ENCODE data around the gene SRGAP3. TPM values are rescaled to one million over a fixed set of nuclear protein-coding genes. Genes with fewer than 3 reads are reported as not detected.

Gene SRGAP3
- total RNA-seq, 1 donor: 2.5 TPM

DNA sequence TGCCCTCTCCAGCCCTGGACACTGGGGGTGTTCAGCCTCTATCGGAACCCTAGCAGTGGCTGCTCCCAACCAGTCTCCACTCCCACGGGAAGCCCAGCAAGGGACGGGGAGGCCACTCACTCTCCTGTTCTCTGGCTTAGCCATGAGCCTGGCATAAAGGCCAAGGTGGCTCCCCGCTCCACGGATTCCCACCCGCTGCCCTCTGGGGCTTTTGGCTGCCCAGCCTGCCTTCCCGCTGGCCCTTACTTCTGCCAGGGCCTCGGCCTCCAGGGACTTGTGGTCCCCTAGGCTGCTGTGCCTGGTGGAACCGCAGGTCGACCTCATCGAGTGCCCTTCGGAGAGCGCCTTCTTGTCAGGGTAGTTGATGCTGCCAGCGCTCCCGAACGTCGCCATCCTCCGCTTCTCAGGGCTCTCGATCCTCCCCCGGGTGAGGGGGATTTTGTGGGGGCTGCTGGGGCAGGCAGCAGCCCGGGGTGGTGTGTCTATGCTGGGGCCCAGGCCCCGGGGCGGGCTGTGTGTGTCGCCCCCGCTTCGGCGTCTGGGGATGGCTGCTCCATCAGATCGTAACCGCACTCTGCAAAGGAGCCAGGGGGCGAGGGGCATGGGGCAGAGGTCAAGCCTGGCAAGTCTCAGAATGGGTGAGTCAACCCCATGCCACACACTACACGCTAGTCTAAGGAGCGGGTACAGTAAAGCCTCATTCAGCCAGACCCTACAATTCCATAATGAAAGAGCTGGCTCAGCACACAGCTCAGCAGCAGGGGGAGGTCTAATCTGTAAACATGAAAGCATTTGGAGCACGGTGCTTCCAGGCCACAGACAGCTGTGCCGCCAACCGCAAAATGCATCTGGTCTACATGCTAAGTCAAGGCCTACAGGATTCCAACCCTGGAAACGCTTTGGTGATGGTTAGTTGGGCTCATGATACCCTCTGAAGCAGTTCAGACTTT is 258.9 kb downstream of the SRGAP3 start:
- H3K27ac ChIP-seq (ENCODE audit: low read depth, low read length): no peak overlapping the region

DNA sequence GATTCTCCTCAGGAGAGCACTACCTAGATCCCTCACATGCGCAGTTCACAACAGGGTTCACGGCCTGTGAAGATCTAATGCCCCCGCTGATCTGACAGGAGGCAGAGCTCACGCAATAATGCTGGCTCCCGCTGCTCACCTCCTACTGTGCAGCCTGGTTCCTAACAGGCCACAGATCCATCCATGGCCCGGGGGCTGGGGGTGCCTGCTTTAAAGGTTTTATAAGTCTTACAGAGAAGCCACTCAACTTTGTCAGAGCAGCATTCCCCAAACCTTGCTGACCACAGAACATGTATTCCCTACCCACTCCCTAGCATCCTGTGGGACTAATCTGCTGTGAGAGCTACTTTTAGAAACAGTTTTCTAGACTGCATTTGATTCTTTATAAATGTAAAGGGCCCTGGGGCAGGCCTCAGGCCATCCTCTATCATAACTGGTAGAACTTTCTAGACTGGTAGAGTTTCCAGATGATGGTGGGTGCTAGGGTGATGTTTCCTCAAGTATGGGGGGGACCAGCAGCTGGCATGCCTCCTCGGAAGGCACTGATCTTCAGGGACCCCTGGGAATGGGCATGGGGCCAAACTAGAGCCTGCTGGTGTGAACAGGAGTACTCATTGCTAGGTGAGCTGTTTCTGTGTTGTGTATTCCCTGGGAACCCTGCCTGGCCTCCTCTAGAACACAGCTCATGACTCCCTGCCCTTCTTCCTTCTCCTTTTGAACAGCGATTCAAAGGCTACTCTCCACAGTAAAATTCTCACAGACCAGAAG is 260.5 kb downstream of the SRGAP3 start:
- H4K20me1 ChIP-seq (ENCODE audit: insufficient read depth, low read length): no peaks in the 10 kb centered on the region
- no peaks in the 10 kb centered on the region for H3K36me3 ChIP-seq (ENCODE audit: insufficient read depth, low read length)
- no peak overlapping the region for H3K27ac ChIP-seq (ENCODE audit: low read depth, low read length)
- TF ChIP-seq, protein P1, sequence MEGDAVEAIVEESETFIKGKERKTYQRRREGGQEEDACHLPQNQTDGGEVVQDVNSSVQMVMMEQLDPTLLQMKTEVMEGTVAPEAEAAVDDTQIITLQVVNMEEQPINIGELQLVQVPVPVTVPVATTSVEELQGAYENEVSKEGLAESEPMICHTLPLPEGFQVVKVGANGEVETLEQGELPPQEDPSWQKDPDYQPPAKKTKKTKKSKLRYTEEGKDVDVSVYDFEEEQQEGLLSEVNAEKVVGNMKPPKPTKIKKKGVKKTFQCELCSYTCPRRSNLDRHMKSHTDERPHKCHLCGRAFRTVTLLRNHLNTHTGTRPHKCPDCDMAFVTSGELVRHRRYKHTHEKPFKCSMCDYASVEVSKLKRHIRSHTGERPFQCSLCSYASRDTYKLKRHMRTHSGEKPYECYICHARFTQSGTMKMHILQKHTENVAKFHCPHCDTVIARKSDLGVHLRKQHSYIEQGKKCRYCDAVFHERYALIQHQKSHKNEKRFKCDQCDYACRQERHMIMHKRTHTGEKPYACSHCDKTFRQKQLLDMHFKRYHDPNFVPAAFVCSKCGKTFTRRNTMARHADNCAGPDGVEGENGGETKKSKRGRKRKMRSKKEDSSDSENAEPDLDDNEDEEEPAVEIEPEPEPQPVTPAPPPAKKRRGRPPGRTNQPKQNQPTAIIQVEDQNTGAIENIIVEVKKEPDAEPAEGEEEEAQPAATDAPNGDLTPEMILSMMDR (IDR thresholded peaks at IDR 0.05; ENCODE audit: extremely low read depth, low read depth, low read length): no peak
- peaks cover 3% of the 10 kb centered on the region for H3K4me1 ChIP-seq (ENCODE audit: insufficient read depth, low read length)
- no peaks in the 10 kb centered on the region for H3K79me2 ChIP-seq (ENCODE audit: insufficient read depth, low read length)
- H3K4me3 ChIP-seq (ENCODE audit: insufficient read depth, low read length): no peak overlapping the region
- no peak overlapping the region for H2AFZ ChIP-seq (ENCODE audit: low read length)
- H3K4me2 ChIP-seq (ENCODE audit: insufficient read depth, low read length): no peak overlapping the region
- peak; percentile 71 for DNase-seq (ENCODE audit: insufficient read length, low spot score, missing footprints)
- H3K27me3 ChIP-seq (ENCODE audit: insufficient read depth, low read length): peaks cover 3% of the 10 kb centered on the region
- no peaks in the 10 kb centered on the region for H3K9me3 ChIP-seq (ENCODE audit: low read depth, low read length)

More for the DNA sequence above, 258.9 kb downstream of the SRGAP3 start:
- TF ChIP-seq, protein P1 (IDR thresholded peaks at IDR 0.05; ENCODE audit: extremely low read depth, low read depth, low read length): no peak
- no peak for DNase-seq (ENCODE audit: insufficient read length, low spot score, missing footprints)
- peaks cover 3% of the 10 kb centered on the region for H3K4me1 ChIP-seq (ENCODE audit: insufficient read depth, low read length)
- no peak overlapping the region for H3K4me3 ChIP-seq (ENCODE audit: insufficient read depth, low read length)
- no peaks in the 10 kb centered on the region for H3K9me3 ChIP-seq (ENCODE audit: low read depth, low read length)
- peak overlapping the region; percentile 7 for H3K4me2 ChIP-seq (ENCODE audit: insufficient read depth, low read length)
- H3K79me2 ChIP-seq (ENCODE audit: insufficient read depth, low read length): no peaks in the 10 kb centered on the region
- peaks cover 3% of the 10 kb centered on the region for H3K27me3 ChIP-seq (ENCODE audit: insufficient read depth, low read length)
- no peaks in the 10 kb centered on the region for H3K36me3 ChIP-seq (ENCODE audit: insufficient read depth, low read length)
- no peak overlapping the region for H2AFZ ChIP-seq (ENCODE audit: low read length)
- H4K20me1 ChIP-seq (ENCODE audit: insufficient read depth, low read length): no peaks in the 10 kb centered on the region

DNA sequence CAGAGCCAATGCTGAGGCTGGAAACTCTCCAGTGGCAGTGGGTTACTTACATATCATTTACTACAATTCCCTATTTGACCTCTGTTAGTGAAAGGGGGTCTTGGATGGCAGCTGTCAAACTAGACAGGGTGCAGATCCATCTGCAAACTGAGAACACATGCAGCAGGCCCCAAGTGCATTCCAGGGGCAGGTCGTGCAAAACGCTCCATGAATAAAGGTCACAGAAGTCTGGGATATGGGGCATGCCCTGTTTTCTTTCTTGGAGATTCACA is 261.1 kb downstream of the SRGAP3 start:
- Histone ChIP-seq H3K27me3 (ENCODE audit: insufficient read depth, low read length) (peaks cover 3% of the 10 kb centered on the region), H2AFZ (ENCODE audit: low read length) (no peak overlapping the region), H3K79me2 (ENCODE audit: insufficient read depth, low read length) (no peaks in the 10 kb centered on the region), H4K20me1 (ENCODE audit: insufficient read depth, low read length) (no peaks in the 10 kb centered on the region), H3K4me3 (ENCODE audit: insufficient read depth, low read length) (no peak overlapping the region), H3K27ac (ENCODE audit: low read depth, low read length) (no peak overlapping the region), H3K4me1 (ENCODE audit: insufficient read depth, low read length) (peaks cover 3% of the 10 kb centered on the region), H3K9me3 (ENCODE audit: low read depth, low read length) (no peaks in the 10 kb centered on the region), H3K4me2 (ENCODE audit: insufficient read depth, low read length) (no peak overlapping the region), H3K36me3 (ENCODE audit: insufficient read depth, low read length) (no peaks in the 10 kb centered on the region)
- TF ChIP-seq, protein P1 (IDR thresholded peaks at IDR 0.05; ENCODE audit: extremely low read depth, low read depth, low read length): no peak
- DNase-seq (ENCODE audit: insufficient read length, low spot score, missing footprints): no peak
